Coronary artery (tissue), 2 donors: Measurements from ENCODE around the gene DPF3.
A peak's percentile ranks its signal among the peaks of the same experiment; 100 is the strongest.

Source experiments
- DNase-seq: peaks from one replicate; pipeline ENCODE4 v3.0.0-alpha.2; 2017; ENCODE audit warnings: low spot score
- H3K27ac ChIP-seq, 2 donors: fragments of 200-600 bp; sonication (generic); one replicate each; pipeline ENCODE4 v1.5.1; 2016 to 2019
- H3K4me3 ChIP-seq: fragments of 200-600 bp; sonication (generic); 2 replicates; pipeline ENCODE4 v1.5.1; 2016; ENCODE audit warnings: mild to moderate bottlenecking, moderate library complexity
- CTCF ChIP-seq: fragments of 200-600 bp; sonication (generic); IDR thresholded peaks from one replicate; pipeline ENCODE4 v1.5.1; 2019; ENCODE audit warnings: antibody characterized with exemption

Gene DPF3

GRCh38 chr14:72818998-72819397 is 74.9 kb downstream of the DPF3 start:
- DNase-seq = no peak
- TF ChIP-seq CTCF = no peak
- H3K4me3 ChIP-seq = no peak overlapping the region

GRCh38 chr14:72816287-72816686 is 77.6 kb downstream of the DPF3 start:
- Histone ChIP-seq H3K27ac (no peak overlapping the region), H3K4me3 (no peak overlapping the region)
- no peak for DNase-seq
- TF ChIP-seq CTCF = no peak

More at GRCh38 chr14:72818998-72819397, 74.9 kb downstream of the DPF3 start:
- no peak overlapping the region for H3K27ac ChIP-seq

GRCh38 chr14:72815430-72815829 is 78.5 kb downstream of the DPF3 start:
- no peak overlapping the region for H3K4me3 ChIP-seq
- H3K27ac ChIP-seq = no peak overlapping the region
- TF ChIP-seq CTCF = no peak
- DNase-seq = no peak

GRCh38 chr14:72812292-72812851 is 81.5 kb downstream of the DPF3 start:
- no peak for TF ChIP-seq CTCF
- Histone ChIP-seq H3K27ac (peak overlapping the region; percentile 89 to 90), H3K4me3 (peak overlapping the region; percentile 56)
- DNase-seq = peak; percentile 88

- no peak for TF ChIP-seq CTCF
- no peak for DNase-seq
- Histone ChIP-seq H3K27ac (no peak overlapping the region), H3K4me3 (no peak overlapping the region)
These were observed 83.7 kb downstream of the DPF3 start for GRCh38 chr14:72810201-72810600.

GRCh38 chr14:72809063-72809462 is 84.8 kb downstream of the DPF3 start:
- Histone ChIP-seq H3K27ac (peak overlapping the region in 1 of 2 donors; percentile 24), H3K4me3 (no peak overlapping the region)
- no peak for DNase-seq
- TF ChIP-seq CTCF = no peak

- no peak for TF ChIP-seq CTCF
- no peak for DNase-seq
- H3K4me3 ChIP-seq = no peak overlapping the region
- H3K27ac ChIP-seq = peak overlapping the region in 1 of 2 donors; percentile 24
These were observed 85.3 kb downstream of the DPF3 start for GRCh38 chr14:72808564-72808963.
